HG02571 (cell line): ENCODE data around the gene ADARB1.

Experiments
- ATAC-seq: cut with Tn5 transposase; IDR thresholded peaks from one replicate; pipeline ENCODE4 v1.9.1; 2021; ENCODE audit warnings: mild to moderate bottlenecking, moderate library complexity; ENCODE audit not compliant: unreplicated experiment

The ADARB1 gene

GRCh38 chr21:45074818-45075595, 627 bp downstream of the ADARB1 start:
- peak; percentile 18 for ATAC-seq

- no peak for ATAC-seq
These were observed 1.3 kb downstream of the ADARB1 start for GRCh38 chr21:45075596-45076244.

- no peak for ATAC-seq
These were observed 1.9 kb downstream of the ADARB1 start for GRCh38 chr21:45076245-45076711.

GRCh38 chr21:45078371-45078770, 4.0 kb downstream of the ADARB1 start:
- no peak for ATAC-seq

- ATAC-seq: no peak
These were observed 4.5 kb downstream of the ADARB1 start for GRCh38 chr21:45078877-45079281.

- no peak for ATAC-seq
These were observed 5.0 kb downstream of the ADARB1 start for GRCh38 chr21:45079351-45079750.

GRCh38 chr21:45080232-45080631, 5.9 kb downstream of the ADARB1 start:
- no peak for ATAC-seq

- no peak for ATAC-seq
These were observed 6.4 kb downstream of the ADARB1 start for GRCh38 chr21:45080639-45081414.

- no peak for ATAC-seq
These were observed 7.3 kb downstream of the ADARB1 start for GRCh38 chr21:45081636-45082035.

GRCh38 chr21:45082736-45083135, 8.4 kb downstream of the ADARB1 start:
- ATAC-seq: no peak

- no peak for ATAC-seq
These were observed 9.7 kb downstream of the ADARB1 start for GRCh38 chr21:45084121-45084520.

GRCh38 chr21:45084881-45085536, 10.6 kb downstream of the ADARB1 start:
- ATAC-seq: no peak

- ATAC-seq: no peak
These were observed 11.3 kb downstream of the ADARB1 start for GRCh38 chr21:45085700-45086099.

GRCh38 chr21:45086337-45086958, 12.1 kb downstream of the ADARB1 start:
- ATAC-seq: no peak

GRCh38 chr21:45087022-45087823, 12.8 kb downstream of the ADARB1 start:
- no peak for ATAC-seq

GRCh38 chr21:45088116-45088515, 13.7 kb downstream of the ADARB1 start:
- no peak for ATAC-seq

- no peak for ATAC-seq
These were observed 14.3 kb downstream of the ADARB1 start for GRCh38 chr21:45088729-45089128.

- no peak for ATAC-seq
These were observed 15.6 kb downstream of the ADARB1 start for GRCh38 chr21:45089964-45090363.

- no peak for ATAC-seq
These were observed 16.6 kb downstream of the ADARB1 start for GRCh38 chr21:45090966-45091365.
